HepG2 (cell line): Measurements from ENCODE around the gene CYBC1. TPM values are rescaled to one million over a fixed set of nuclear protein-coding genes. Genes with fewer than 3 reads are reported as not detected.

Experiments
- ATAC-seq: fragments of 200-7000 bp; cut with Tn5 transposase; 3 replicates; pipeline ENCODE4 v1.9.1; 2020; ENCODE audit warnings: mild to moderate bottlenecking, moderate library complexity
- BruUV-seq: library from RNA; stranded (reverse); fragments of 400-500 nt; replicated peaks from 2 replicates; lab custom pipeline; 2021; lab: Mats Ljungman, UMichigan
- CTCF ChIA-PET: fragments of 300-600 bp; formaldehyde crosslinking; extraction: SDS; loops from one replicate; lab custom pipeline; 2021; ENCODE audit warnings: low total read pairs, inconsistent platforms, low intra/inter-chr PET ratio; lab: Yijun Ruan, JAX
- POLR2A ChIA-PET: fragments of 350-600 bp; sonication (Branson Sonifier 250); formaldehyde crosslinking; loops from one replicate; lab custom pipeline; 2020; ENCODE audit warnings: antibody characterized with exemption, inconsistent platforms; lab: Yijun Ruan, JAX
- DNase-seq: peaks from one replicate; pipeline ENCODE4 v3.0.0-alpha.2; 2015; ENCODE audit warnings: low spot score
- FAIRE-seq: peaks from 3 replicates; lab custom pipeline; 2011; peaks lifted over from hg19 to GRCh38; lab: Jason Lieb, UNC
- H2AFZ ChIP-seq: one replicate; pipeline ENCODE4 v1.6.1; 2011; ENCODE audit warnings: low read length, inconsistent platforms
- H3K27ac ChIP-seq: fragments of 300-600 bp; 3 replicates; pipeline ENCODE4 v1.8.0; 2011; ENCODE audit warnings: mixed run types, mild to moderate bottlenecking, mixed read lengths, low read length, inconsistent platforms; ENCODE audit not compliant: insufficient read depth; ENCODE audit errors: extremely low read length
- H3K27me3 ChIP-seq, 2 experiments: fragments of 200-600 bp in 1 of 2; 2 replicates in 1 of 2; 3 replicates in 1 of 2; pipeline versions ENCODE4 v1.6.0 to v1.8.0; 2011; ENCODE audit warnings: low read length in 2 of 2, mild to moderate bottlenecking in 2 of 2, moderate library complexity in 2 of 2, inconsistent platforms in 1 of 2; ENCODE audit not compliant: insufficient read depth in 2 of 2, control insufficient read depth in 1 of 2
- H3K36me3 ChIP-seq, 2 experiments: fragments of 200-600 bp in 1 of 2; replicated peaks in 1 of 2; 2 replicates in 1 of 2; 3 replicates in 1 of 2; pipeline versions ENCODE4 v1.5.1 to v1.8.0; 2011; ENCODE audit warnings: low read length in 2 of 2, inconsistent platforms in 1 of 2; ENCODE audit not compliant: insufficient read depth in 2 of 2, control insufficient read depth in 1 of 2
- H3K4me1 ChIP-seq: 2 replicates; pipeline ENCODE4 v1.5.1; 2012; ENCODE audit warnings: low read length, inconsistent platforms; ENCODE audit not compliant: insufficient read depth
- H3K4me2 ChIP-seq: 2 replicates; pipeline ENCODE4 v1.6.0; 2011; ENCODE audit warnings: low read depth, low read length, inconsistent platforms
- H3K4me3 ChIP-seq, 3 experiments: fragments of 200-600 bp in 1 of 3; sonication (generic), shearing (Covaris generic) in 1 of 3; replicated peaks in 1 of 3; 2 replicates each; pipeline ENCODE4 v1.5.1; 2011 to 2016; ENCODE audit warnings: low read length in 3 of 3, inconsistent platforms in 2 of 3, low read depth in 2 of 3, mild to moderate bottlenecking in 2 of 3, control low read depth in 1 of 3, mixed read lengths in 1 of 3; ENCODE audit not compliant: insufficient read depth in 1 of 3
- H3K79me2 ChIP-seq: one replicate; pipeline ENCODE4 v1.6.1; 2011; ENCODE audit warnings: low read length, inconsistent platforms; ENCODE audit not compliant: insufficient read depth
- H3K9ac ChIP-seq: 2 replicates; pipeline ENCODE4 v1.6.0; 2011; ENCODE audit warnings: mild to moderate bottlenecking, low read depth, low read length, inconsistent platforms; ENCODE audit not compliant: insufficient read depth
- H3K9me3 ChIP-seq: 2 replicates; pipeline ENCODE4 v1.5.1; 2012; ENCODE audit warnings: mild to moderate bottlenecking, low read length
- H4K20me1 ChIP-seq: 2 replicates; pipeline ENCODE4 v1.6.0; 2011; ENCODE audit warnings: inconsistent platforms, mild to moderate bottlenecking, low read length, moderate library complexity; ENCODE audit not compliant: insufficient read depth
- AGO2 ChIP-seq: fragments of 200-400 bp; formaldehyde crosslinking; optimal IDR thresholded peaks from 2 replicates; pipeline ENCODE3; 2017; ENCODE audit warnings: mild to moderate bottlenecking, low read depth, low read length, moderate library complexity
- JUN ChIP-seq: sonication (generic); formaldehyde crosslinking; IDR thresholded peaks from 2 replicates; pipeline ENCODE4 v1.4.0; 2020; ENCODE audit warnings: mild to moderate bottlenecking, missing genetic modification reagents
- KDM5B ChIP-seq: sonication (generic); formaldehyde crosslinking; IDR thresholded peaks from 2 replicates; pipeline ENCODE4 v1.4.0; 2020; ENCODE audit warnings: missing genetic modification reagents, mild to moderate bottlenecking, borderline replicate concordance
- SOX13 ChIP-seq, 3 experiments: fragments of 450-650 bp in 1 of 3; sonication (generic) in 1 of 3; formaldehyde crosslinking in 1 of 3; IDR thresholded peaks in 2 of 3; conservative IDR thresholded peaks in 1 of 3; 2 replicates each; pipeline versions ENCODE4 v1.5.0 to v1.6.1; 2016 to 2020; ENCODE audit warnings: antibody characterized with exemption in 1 of 3, mild to moderate bottlenecking in 1 of 3, missing compliant biosample characterization in 1 of 3, missing genetic modification reagents in 1 of 3, moderate library complexity in 1 of 3
- SSRP1 ChIP-seq: IDR thresholded peaks from 2 replicates; pipeline ENCODE4 v1.6.1; 2016; ENCODE audit warnings: control low read depth
- ZNF280B ChIP-seq: sonication (generic); formaldehyde crosslinking; IDR thresholded peaks from 2 replicates; pipeline ENCODE4 v1.5.0; 2020; ENCODE audit warnings: missing genetic modification reagents, mild to moderate bottlenecking, borderline replicate concordance
- ZNF550 ChIP-seq: sonication (generic); formaldehyde crosslinking; IDR thresholded peaks from 2 replicates; pipeline ENCODE4 v1.4.0; 2020; ENCODE audit warnings: mild to moderate bottlenecking, missing genetic modification reagents, borderline replicate concordance
- ZNF562 ChIP-seq: sonication (generic); formaldehyde crosslinking; IDR thresholded peaks from 2 replicates; pipeline ENCODE4 v1.8.0; 2022; ENCODE audit warnings: missing genetic modification reagents, borderline replicate concordance
- WGBS: methylation state at CpG from one replicate; pipeline ENCODE4 v1.1.6; 2017; ENCODE audit warnings: low lambda C conversion rate; 5-methylcytosine and 5-hydroxymethylcytosine counted together
- in situ Hi-C: cut with HindIII; loops from 2 replicates; pipeline ENCODE4 v1.10.0; 2017; ENCODE audit warnings: low pct_unique_long_range_greater_than_20kb; ENCODE audit not compliant: extremely low pct_ligation_motif_present
- intact Hi-C: fragments of 100-400 bp; cut with micrococcal nuclease; formaldehyde crosslinking; loops from one replicate; pipeline ENCODE4 v1.10.0; 2022; ENCODE audit not compliant: unreplicated experiment
- polyA plus RNA-seq, 8 experiments: library from polyadenylated mRNA; depleted of rRNA in 3 of 8; stranded (reverse) in 7 of 8; unstranded in 1 of 8; fragments of >200 nt; fragmentation: Illumina TruSeq in 4 of 8; extraction: Trizol in 4 of 8; gene quantifications; 2 replicates each; pipeline versions ENCODE4 v1.2.1 to v1.2.3, GENCODE V29; 2011 to 2016; ENCODE audit warnings: low read depth in 4 of 8, missing spikeins in 1 of 8, mixed read lengths in 1 of 8; ENCODE audit not compliant: insufficient read depth in 1 of 8
- total RNA-seq, 5 experiments: library from RNA; depleted of rRNA; stranded (reverse); fragments of >200 nt; fragmentation: Illumina TruSeq; extraction: Trizol; gene quantifications; 2 replicates each; pipeline ENCODE4 v1.2.3, GENCODE V29; 2016; ENCODE audit warnings: low read depth in 1 of 5

CYBC1 gene
- total and polyA plus RNA-seq, 2 of the 13 experiments (the other 11 are each of a cell fraction or from before 2014, with no cell fraction given): 43.4 to 44.1 TPM

DNA sequence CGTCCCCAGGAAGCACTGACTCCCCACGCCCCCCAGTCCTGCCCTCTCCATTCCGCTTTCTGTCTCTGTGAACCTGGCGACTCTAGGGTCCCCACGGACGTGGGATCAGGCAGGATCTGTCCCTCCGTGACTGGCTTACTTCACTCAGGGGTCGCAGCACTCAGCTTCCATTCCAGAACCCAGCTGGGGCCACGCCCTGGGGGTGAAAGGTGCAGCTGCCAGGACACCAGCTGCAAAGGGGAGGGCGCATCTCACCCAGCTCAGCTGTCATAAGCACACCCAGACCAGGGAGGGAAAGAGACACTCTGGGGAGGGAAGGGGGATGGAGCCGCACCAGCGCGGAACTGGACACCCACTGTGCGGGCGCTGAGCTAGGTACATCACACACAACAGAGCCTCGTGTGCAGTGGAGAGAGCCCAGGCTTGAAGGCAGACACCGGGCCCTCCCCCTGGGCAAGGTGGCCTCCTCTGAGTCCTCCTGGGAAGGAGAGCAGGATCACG lies 50.9 kb downstream of the CYBC1 start:
- H3K79me2 ChIP-seq: no peaks in the 10 kb centered on the region
- ChIA-PET CTCF (no interaction called here), POLR2A (no interaction called here)
- intact Hi-C loops (no loop called here), in situ Hi-C loops (no loop called here)
- no peak overlapping the region for H3K4me2 ChIP-seq
- no peaks in the 10 kb centered on the region for H3K9me3 ChIP-seq
- TF ChIP-seq JUN (CRISPR knock-in tag) (no peak), ZNF280B (CRISPR knock-in tag) (0 out of 2 replicates have a peak, but pooled peaks have one; percentile 15), AGO2 (peak; percentile 48), SOX13 (IDR thresholded peaks at IDR 0.05) (no peak), SOX13 (CRISPR knock-in tag; conservative IDR thresholded peaks at IDR 0.05 in 1 of 2, IDR thresholded peaks at IDR 0.05 in 1 of 2) (no peak), ZNF562 (CRISPR knock-in tag) (no peak), ZNF550 (CRISPR knock-in tag) (no peak), SSRP1 (CRISPR knock-in tag) (no peak), KDM5B (CRISPR knock-in tag) (0 out of 2 replicates have a peak, but pooled peaks have one; percentile 26)
- WGBS: 96% methylated on average over 16 of the region's 18 CpGs
- ATAC-seq (no peak), DNase-seq (no peak), FAIRE-seq (no peak)
- H3K9ac ChIP-seq: no peak overlapping the region
- BruUV-seq: no TSS peak
- no peaks in the 10 kb centered on the region for H3K27me3 ChIP-seq
- H3K27ac ChIP-seq: no peak overlapping the region
- no peak overlapping the region for H3K4me3 ChIP-seq
- H3K4me1 ChIP-seq: peaks cover 13% of the 10 kb centered on the region
- no peak overlapping the region for H2AFZ ChIP-seq
- H3K36me3 ChIP-seq: peaks cover 20 to 23% of the 10 kb centered on the region in 2 experiments; a peak in 4 of 5 replicates
- no peaks in the 10 kb centered on the region for H4K20me1 ChIP-seq
